KMS-11 (cell line): Measurements from ENCODE around the gene FLRT2.

ENCODE experiments used
- H2AFZ ChIP-seq: fragments of 200-600 bp; sonication (generic); 2 replicates; pipeline ENCODE4 v1.6.1; 2016; ENCODE audit warnings: antibody characterized with exemption, mixed run types, low read depth
- H3K27ac ChIP-seq: fragments of 200-600 bp; sonication (generic); 2 replicates; pipeline ENCODE4 v1.6.1; 2016; ENCODE audit warnings: mild to moderate bottlenecking, mixed run types
- H3K27me3 ChIP-seq: fragments of 200-600 bp; sonication (generic); 2 replicates; pipeline ENCODE4 v1.6.1; 2017; ENCODE audit warnings: mild to moderate bottlenecking, low read depth, mixed run types, moderate library complexity; ENCODE audit not compliant: insufficient read depth
- H3K36me3 ChIP-seq: fragments of 200-600 bp; sonication (generic); 2 replicates; pipeline ENCODE4 v1.6.1; 2017; ENCODE audit warnings: mild to moderate bottlenecking, mixed run types; ENCODE audit not compliant: insufficient read depth
- H3K4me1 ChIP-seq: fragments of 200-600 bp; sonication (generic); 2 replicates; pipeline ENCODE4 v1.6.1; 2016; ENCODE audit warnings: mild to moderate bottlenecking, low read depth, mixed run types; ENCODE audit not compliant: poor library complexity, severe bottlenecking
- H3K4me2 ChIP-seq: fragments of 200-600 bp; sonication (generic); 2 replicates; pipeline ENCODE4 v1.7.0; 2016; ENCODE audit warnings: mild to moderate bottlenecking, mixed run types
- H3K4me3 ChIP-seq: fragments of 200-600 bp; sonication (generic); IDR thresholded peaks from 2 replicates; pipeline ENCODE4 v1.6.1; 2017; ENCODE audit warnings: low read depth, low read length, mixed read lengths; ENCODE audit not compliant: insufficient read depth
- H3K79me2 ChIP-seq: fragments of 200-600 bp; sonication (generic); 2 replicates; pipeline ENCODE4 v1.6.1; 2016; ENCODE audit warnings: low read depth, mixed run types; ENCODE audit not compliant: insufficient read depth
- H3K9ac ChIP-seq: fragments of 200-600 bp; sonication (generic); 2 replicates; pipeline ENCODE4 v1.6.1; 2016; ENCODE audit warnings: mild to moderate bottlenecking, mixed run types
- H4K20me1 ChIP-seq: fragments of 200-600 bp; sonication (generic); 2 replicates; pipeline ENCODE4 v1.6.1; 2016; ENCODE audit warnings: mild to moderate bottlenecking, mixed run types; ENCODE audit not compliant: insufficient read depth
- CTCF ChIP-seq: fragments of 200-600 bp; sonication (generic); conservative IDR thresholded peaks from 2 replicates; pipeline ENCODE4 v1.6.1; 2017; ENCODE audit warnings: low read depth, mild to moderate bottlenecking, antibody characterized with exemption, low read length, moderate library complexity, mixed read lengths

The FLRT2 gene

GRCh38 chr14:85573406-85573805, 43.5 kb downstream of the FLRT2 start:
- no peak overlapping the region for H3K4me3 ChIP-seq
- H2AFZ ChIP-seq, result no peak overlapping the region
- no peaks in the 10 kb centered on the region for H3K4me1 ChIP-seq
- H4K20me1 ChIP-seq, result no peaks in the 10 kb centered on the region
- H3K36me3 ChIP-seq, result no peaks in the 10 kb centered on the region
- TF ChIP-seq CTCF, result no peak
- H3K27me3 ChIP-seq, result no peaks in the 10 kb centered on the region
- no peaks in the 10 kb centered on the region for H3K79me2 ChIP-seq
- H3K9ac ChIP-seq, result no peak overlapping the region
- no peak overlapping the region for H3K4me2 ChIP-seq
- H3K27ac ChIP-seq, result no peak overlapping the region

GRCh38 chr14:85574853-85575616, 45.1 kb downstream of the FLRT2 start:
- Histone ChIP-seq H3K27me3 (no peaks in the 10 kb centered on the region), H4K20me1 (no peaks in the 10 kb centered on the region), H3K9ac (no peak overlapping the region), H3K79me2 (no peaks in the 10 kb centered on the region), H3K4me1 (no peaks in the 10 kb centered on the region), H3K27ac (no peak overlapping the region), H3K36me3 (no peaks in the 10 kb centered on the region), H2AFZ (no peak overlapping the region), H3K4me2 (no peak overlapping the region), H3K4me3 (no peak overlapping the region)
- no peak for TF ChIP-seq CTCF

GRCh38 chr14:85575617-85575898, 45.6 kb downstream of the FLRT2 start:
- Histone ChIP-seq H3K79me2 (no peaks in the 10 kb centered on the region), H3K36me3 (no peaks in the 10 kb centered on the region), H3K9ac (no peak overlapping the region), H2AFZ (no peak overlapping the region), H3K4me2 (no peak overlapping the region), H3K27ac (no peak overlapping the region), H3K4me1 (no peaks in the 10 kb centered on the region), H4K20me1 (no peaks in the 10 kb centered on the region), H3K4me3 (no peak overlapping the region), H3K27me3 (no peaks in the 10 kb centered on the region)
- TF ChIP-seq CTCF, result no peak

- no peak overlapping the region for H3K4me3 ChIP-seq
- H3K36me3 ChIP-seq, result no peaks in the 10 kb centered on the region
- H4K20me1 ChIP-seq, result no peaks in the 10 kb centered on the region
- H3K9ac ChIP-seq, result no peak overlapping the region
- no peak overlapping the region for H3K4me2 ChIP-seq
- no peak overlapping the region for H3K27ac ChIP-seq
- H3K4me1 ChIP-seq, result no peaks in the 10 kb centered on the region
- no peak for TF ChIP-seq CTCF
- no peaks in the 10 kb centered on the region for H3K27me3 ChIP-seq
- no peaks in the 10 kb centered on the region for H3K79me2 ChIP-seq
- H2AFZ ChIP-seq, result no peak overlapping the region
These were observed 46.3 kb downstream of the FLRT2 start for GRCh38 chr14:85576218-85576617.
